NCI-H1436 (cell line): ENCODE measurements around the gene KDM4C.
"Not testable (repeated sequence)": the region's sequence is repeated elsewhere in the genome, so short reads cannot be mapped to it uniquely, and the experiment has no call there.

Source experiments
- DNase-seq: peaks from one replicate; lab custom pipeline; 2025; lab: John Stamatoyannopoulos, UW

KDM4C gene

GRCh38 chr9:6975198-6975597, 217.4 kb downstream of the KDM4C start:
- DNase-seq = no peak

- no peak for DNase-seq
Observed at GRCh38 chr9:6977761-6978160, 220.0 kb downstream of the KDM4C start.

- DNase-seq = no peak
Observed at GRCh38 chr9:6978591-6978990, 220.8 kb downstream of the KDM4C start.

GRCh38 chr9:6984941-6985578, 227.3 kb downstream of the KDM4C start:
- no peak for DNase-seq

- DNase-seq = no peak
Observed at GRCh38 chr9:6986141-6986815, 228.5 kb downstream of the KDM4C start.

GRCh38 chr9:6987381-6987780, 229.6 kb downstream of the KDM4C start:
- DNase-seq = no peak

GRCh38 chr9:6991418-6991817, 233.6 kb downstream of the KDM4C start:
- DNase-seq = no peak

- DNase-seq = no peak
Observed at GRCh38 chr9:6996061-6996854, 238.5 kb downstream of the KDM4C start.

GRCh38 chr9:6997330-6997729, 239.6 kb downstream of the KDM4C start:
- DNase-seq = no peak

- no peak for DNase-seq
Observed at GRCh38 chr9:6999794-7000193, 242.0 kb downstream of the KDM4C start.

GRCh38 chr9:7001571-7001970, 243.8 kb downstream of the KDM4C start:
- DNase-seq = no peak

- no peak for DNase-seq
Observed at GRCh38 chr9:7003861-7004260, 246.1 kb downstream of the KDM4C start.

GRCh38 chr9:7006417-7006816, 248.6 kb downstream of the KDM4C start:
- DNase-seq = no peak

- DNase-seq = no peak
Observed at GRCh38 chr9:7008411-7008810, 250.6 kb downstream of the KDM4C start.

- no peak for DNase-seq
Observed at GRCh38 chr9:7009065-7009464, 251.3 kb downstream of the KDM4C start.

- DNase-seq = no peak
Observed at GRCh38 chr9:7011395-7012067, 253.8 kb downstream of the KDM4C start.

- DNase-seq = no peak
Observed at GRCh38 chr9:7027996-7028395, 270.2 kb downstream of the KDM4C start.

- no peak for DNase-seq
Observed at GRCh38 chr9:7028591-7028990, 270.8 kb downstream of the KDM4C start.

- not testable (repeated sequence) for DNase-seq
Observed at GRCh38 chr9:7030943-7031342, 273.2 kb downstream of the KDM4C start.

GRCh38 chr9:7033076-7034045, 275.6 kb downstream of the KDM4C start:
- DNase-seq = no peak

GRCh38 chr9:7037176-7037575, 279.4 kb downstream of the KDM4C start:
- no peak for DNase-seq
